GM12878 (cell line): ENCODE data around the gene KRTAP4-5.

ENCODE experiments used
- EZH2 ChIP-seq: IDR thresholded peaks from 2 replicates; pipeline ENCODE4 v1.6.1; 2012; ENCODE audit warnings: low read depth, mild to moderate bottlenecking, control low read depth, inconsistent platforms, low read length, borderline replicate concordance; ENCODE audit not compliant: control insufficient read depth
- NR2C1 ChIP-seq: fragments of 450-650 bp; IDR thresholded peaks from 2 replicates; pipeline ENCODE4 v1.6.1; 2017; ENCODE audit warnings: antibody characterized with exemption, mild to moderate bottlenecking, moderate library complexity
- SP1 ChIP-seq: IDR thresholded peaks from one replicate; pipeline ENCODE4 v1.6.1; 2011; ENCODE audit warnings: low read depth, low read length
- TBL1XR1 ChIP-seq: IDR thresholded peaks from 2 replicates; pipeline ENCODE4 v1.6.1; 2012; ENCODE audit warnings: low read depth, low read length, improper control_type of control experiment
- TF ChIP-seq, protein P1 (sequence below), 3 experiments: IDR thresholded peaks in 2 of 3; conservative IDR thresholded peaks in 1 of 3; 2 replicates each; pipeline ENCODE4 v1.5.1; 2011; ENCODE audit warnings: low read depth in 3 of 3, low read length in 3 of 3, mild to moderate bottlenecking in 3 of 3, control low read depth in 2 of 3, moderate library complexity in 2 of 3, inconsistent platforms in 1 of 3, mixed read lengths in 1 of 3; ENCODE audit not compliant: control insufficient read depth in 2 of 3, insufficient read depth in 1 of 3; ENCODE audit errors: extremely low read depth in 1 of 3

GRCh38 chr17:41125064-41125463, 24.6 kb downstream of the KRTAP4-5 start:
- TF ChIP-seq SP1 (no peak), TBL1XR1 (no peak), EZH2 (no peak), NR2C1 (no peak)
- TF ChIP-seq, protein P1, sequence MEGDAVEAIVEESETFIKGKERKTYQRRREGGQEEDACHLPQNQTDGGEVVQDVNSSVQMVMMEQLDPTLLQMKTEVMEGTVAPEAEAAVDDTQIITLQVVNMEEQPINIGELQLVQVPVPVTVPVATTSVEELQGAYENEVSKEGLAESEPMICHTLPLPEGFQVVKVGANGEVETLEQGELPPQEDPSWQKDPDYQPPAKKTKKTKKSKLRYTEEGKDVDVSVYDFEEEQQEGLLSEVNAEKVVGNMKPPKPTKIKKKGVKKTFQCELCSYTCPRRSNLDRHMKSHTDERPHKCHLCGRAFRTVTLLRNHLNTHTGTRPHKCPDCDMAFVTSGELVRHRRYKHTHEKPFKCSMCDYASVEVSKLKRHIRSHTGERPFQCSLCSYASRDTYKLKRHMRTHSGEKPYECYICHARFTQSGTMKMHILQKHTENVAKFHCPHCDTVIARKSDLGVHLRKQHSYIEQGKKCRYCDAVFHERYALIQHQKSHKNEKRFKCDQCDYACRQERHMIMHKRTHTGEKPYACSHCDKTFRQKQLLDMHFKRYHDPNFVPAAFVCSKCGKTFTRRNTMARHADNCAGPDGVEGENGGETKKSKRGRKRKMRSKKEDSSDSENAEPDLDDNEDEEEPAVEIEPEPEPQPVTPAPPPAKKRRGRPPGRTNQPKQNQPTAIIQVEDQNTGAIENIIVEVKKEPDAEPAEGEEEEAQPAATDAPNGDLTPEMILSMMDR (IDR thresholded peaks at IDR 0.05 in 2 of 3, conservative IDR thresholded peaks at IDR 0.05 in 1 of 3; ENCODE audit: control insufficient read depth in 2 of 3, extremely low read depth in 1 of 3, insufficient read depth in 1 of 3, low read depth in 3 of 3, low read length in 3 of 3), result no peak
